H7 (cell line): ENCODE data around the gene MKRN2OS. TPM values are rescaled to one million over a fixed set of nuclear protein-coding genes. Genes with fewer than 3 reads are reported as not detected.

Experiments
- DNase-seq: peaks from one replicate; pipeline ENCODE4 v3.0.0; 2012
- H3K27me3 ChIP-seq: 2 replicates; pipeline ENCODE4 v1.6.0; 2011; ENCODE audit warnings: mild to moderate bottlenecking, low read length; ENCODE audit not compliant: control insufficient read depth, insufficient read depth
- H3K36me3 ChIP-seq: replicated peaks from 2 replicates; pipeline ENCODE4 v1.5.1; 2011; ENCODE audit warnings: low read length; ENCODE audit not compliant: control insufficient read depth, insufficient read depth
- H3K4me3 ChIP-seq: 2 replicates; pipeline ENCODE4 v1.5.1; 2011; ENCODE audit warnings: low read depth, mild to moderate bottlenecking, control low read depth, low read length, moderate library complexity; ENCODE audit not compliant: insufficient read depth
- total RNA-seq: library from RNA; depleted of rRNA; stranded (reverse); fragments of >200 nt; shearing (Covaris generic); gene quantifications from 2 replicates; pipeline ENCODE4 v1.2.3, GENCODE V29; 2014; rRNA removed

The MKRN2OS gene, protein sequence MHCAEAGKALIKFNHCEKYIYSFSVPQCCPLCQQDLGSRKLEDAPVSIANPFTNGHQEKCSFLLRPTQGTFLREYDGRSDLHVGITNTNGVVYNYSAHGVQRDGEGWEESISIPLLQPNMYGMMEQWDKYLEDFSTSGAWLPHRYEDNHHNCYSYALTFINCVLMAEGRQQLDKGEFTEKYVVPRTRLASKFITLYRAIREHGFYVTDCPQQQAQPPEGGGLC
- not detected in 2 replicates for total RNA-seq

GRCh38 chr3:12545473-12545791 is at the start of gene MKRN2OS:
Gene MKRN2OS (minus strand): TSS chr3:12545499. CDS start chr3:12545464, 35 bp downstream.
- DNase-seq, result peak; percentile 60
- H3K4me3 ChIP-seq, result no peak within 1 kb of the TSS
- H3K27me3 ChIP-seq, result no peaks in the 10 kb centered on the region
- no peaks in the 10 kb centered on the region for H3K36me3 ChIP-seq

- DNase-seq, result no peak
- no peak overlapping the region for H3K4me3 ChIP-seq
- H3K27me3 ChIP-seq, result no peaks in the 10 kb centered on the region
- peaks cover 32% of the 10 kb centered on the region for H3K36me3 ChIP-seq
Observed at GRCh38 chr3:12593473-12593872, 48.2 kb upstream of the MKRN2OS start.

- no peak overlapping the region for H3K4me3 ChIP-seq
- H3K27me3 ChIP-seq, result no peaks in the 10 kb centered on the region
- peaks cover 30% of the 10 kb centered on the region for H3K36me3 ChIP-seq
- DNase-seq, result no peak
Observed at GRCh38 chr3:12591997-12592715, 46.9 kb upstream of the MKRN2OS start.

GRCh38 chr3:12591456-12591855 is 46.2 kb upstream of the MKRN2OS start:
- no peaks in the 10 kb centered on the region for H3K27me3 ChIP-seq
- no peak for DNase-seq
- H3K4me3 ChIP-seq, result no peak overlapping the region
- peaks cover 30% of the 10 kb centered on the region for H3K36me3 ChIP-seq

DNA sequence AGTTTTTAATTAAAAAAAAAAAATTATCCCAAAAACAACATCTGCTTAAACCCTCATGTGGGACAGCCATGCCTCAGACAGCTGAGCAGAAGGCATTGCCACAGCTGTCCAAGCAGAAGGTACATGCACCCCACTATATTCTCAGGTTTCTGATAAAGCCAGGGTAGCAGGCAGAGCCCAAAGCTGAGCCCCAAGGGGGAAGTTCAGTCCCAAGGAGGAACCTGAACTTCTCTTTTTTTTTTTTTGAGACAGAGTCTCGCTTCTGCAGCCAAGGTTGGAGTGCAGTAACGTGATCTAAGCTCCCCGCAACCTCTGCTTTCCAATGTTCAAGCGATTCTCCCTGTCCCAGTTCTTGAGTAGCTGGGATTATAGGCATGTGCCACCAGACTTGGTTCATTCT is 44.8 kb upstream of the MKRN2OS start:
- no peak for DNase-seq
- Histone ChIP-seq H3K27me3 (no peaks in the 10 kb centered on the region), H3K36me3 (peaks cover 39% of the 10 kb centered on the region), H3K4me3 (no peak overlapping the region)

DNA sequence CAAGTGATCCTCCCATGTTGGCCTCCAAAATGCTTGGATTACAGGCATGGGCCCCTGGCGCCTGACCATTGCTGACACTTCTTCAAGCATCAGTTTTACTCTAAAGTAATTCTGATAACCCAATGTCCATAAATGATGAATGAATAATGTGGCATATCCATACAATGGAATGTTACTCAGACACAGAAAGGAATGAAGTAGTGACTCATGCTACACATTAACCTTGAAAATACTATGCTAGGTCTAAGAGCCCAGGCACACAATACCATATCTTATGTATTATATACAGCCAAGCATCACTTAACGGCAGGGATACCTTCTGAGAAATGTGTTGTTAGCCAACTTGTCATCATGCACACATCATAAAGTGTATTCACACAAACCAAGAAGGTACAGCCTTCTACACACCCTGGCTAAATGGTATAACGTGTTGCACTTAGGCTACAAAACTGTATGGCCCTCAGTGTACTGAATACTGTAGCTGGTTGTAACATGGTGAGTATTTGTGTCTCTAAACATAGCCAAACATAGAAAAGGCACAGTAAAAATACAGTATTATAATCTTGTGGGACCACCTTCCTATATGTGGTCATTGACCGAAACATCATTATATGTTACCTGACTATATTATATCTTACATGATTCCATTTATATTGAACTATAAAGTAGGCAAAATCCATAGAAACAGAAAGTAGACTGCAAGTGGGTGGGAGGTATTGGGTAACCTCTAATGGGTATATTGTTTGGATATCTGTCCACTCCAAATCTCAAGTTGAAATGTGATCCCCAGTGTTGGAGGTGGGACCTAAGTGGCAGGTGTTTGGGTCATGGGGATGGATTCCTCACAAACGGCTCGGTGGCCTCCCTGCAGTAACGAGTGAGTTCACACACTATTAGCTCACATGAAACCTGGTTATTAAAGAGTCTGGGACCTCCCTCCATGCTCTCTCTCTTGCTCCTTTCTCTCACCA is 43.0 kb upstream of the MKRN2OS start:
- Histone ChIP-seq H3K4me3 (no peak overlapping the region), H3K27me3 (no peaks in the 10 kb centered on the region), H3K36me3 (peaks cover 46% of the 10 kb centered on the region)
- DNase-seq, result no peak

DNA sequence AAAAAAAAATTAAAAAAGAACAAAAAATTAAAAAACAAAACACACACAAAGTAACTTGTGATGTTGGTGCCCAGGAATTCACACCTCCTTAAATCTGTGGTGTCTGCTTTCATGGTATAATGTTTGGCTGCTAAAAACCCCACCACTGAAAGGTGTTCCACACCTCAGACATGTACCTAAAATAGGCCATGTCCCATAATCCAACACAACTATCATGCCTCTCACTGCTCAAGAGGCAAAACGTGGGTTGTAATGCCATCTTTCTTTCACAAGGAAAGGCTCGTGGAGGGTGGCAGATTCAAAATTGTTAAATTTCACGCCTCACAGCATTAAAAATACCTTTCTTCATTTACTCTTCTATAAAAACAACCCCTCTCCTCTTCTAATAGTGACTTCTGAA is 41.1 kb upstream of the MKRN2OS start:
- no peak for DNase-seq
- H3K36me3 ChIP-seq, result peaks cover 60% of the 10 kb centered on the region
- no peak overlapping the region for H3K4me3 ChIP-seq
- H3K27me3 ChIP-seq, result no peaks in the 10 kb centered on the region

- H3K36me3 ChIP-seq, result peaks cover 57% of the 10 kb centered on the region
Observed at GRCh38 chr3:12585970-12586369, 40.7 kb upstream of the MKRN2OS start.

DNA sequence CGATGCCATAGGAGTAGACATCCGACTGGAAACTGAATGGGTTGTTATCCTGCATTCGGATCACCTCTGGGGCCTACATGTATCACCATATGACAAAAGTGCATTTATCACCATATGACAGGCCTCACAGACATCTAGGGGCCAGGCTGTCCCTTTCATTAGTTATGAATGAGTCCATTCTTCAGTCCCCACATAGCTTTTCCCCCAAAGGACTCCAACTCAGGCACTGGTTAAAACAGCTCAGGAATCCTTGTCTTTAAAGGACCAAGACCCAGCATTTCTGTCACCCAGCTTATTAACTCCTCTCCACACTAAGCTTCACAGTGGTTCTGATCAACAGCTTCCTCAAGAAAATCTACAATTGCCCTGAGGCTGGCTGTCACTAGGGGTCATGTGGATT is 39.9 kb upstream of the MKRN2OS start:
- Histone ChIP-seq H3K4me3 (no peak overlapping the region), H3K36me3 (peaks cover 53% of the 10 kb centered on the region)

More at GRCh38 chr3:12585970-12586369, 40.7 kb upstream of the MKRN2OS start:
- Histone ChIP-seq H3K4me3 (no peak overlapping the region), H3K27me3 (no peaks in the 10 kb centered on the region)
- DNase-seq, result no peak

GRCh38 chr3:12584083-12584482 is 38.8 kb upstream of the MKRN2OS start:
- DNase-seq, result no peak
- no peak overlapping the region for H3K4me3 ChIP-seq
- no peaks in the 10 kb centered on the region for H3K27me3 ChIP-seq
- peaks cover 50% of the 10 kb centered on the region for H3K36me3 ChIP-seq

More for the DNA sequence above, 39.9 kb upstream of the MKRN2OS start:
- H3K27me3 ChIP-seq, result no peaks in the 10 kb centered on the region
- DNase-seq, result no peak

DNA sequence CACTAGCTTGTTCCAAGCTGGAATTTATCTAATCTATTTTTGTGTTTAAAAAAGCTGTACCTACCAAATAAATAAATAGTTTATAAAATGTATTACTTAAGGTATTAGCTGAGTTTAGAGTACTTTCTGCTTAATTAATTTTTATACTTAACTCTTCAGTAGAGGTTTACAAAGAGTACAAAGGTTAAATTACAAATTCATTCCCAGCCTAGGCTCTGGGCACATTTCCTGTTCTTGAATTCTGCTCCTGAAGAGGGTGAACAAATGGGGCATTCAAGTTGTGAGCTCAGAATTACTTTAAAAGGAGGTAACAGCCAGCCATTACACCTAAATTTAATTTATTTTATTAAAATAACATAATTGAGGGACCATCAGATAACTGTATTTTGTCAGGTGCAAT is 38.0 kb upstream of the MKRN2OS start:
- Histone ChIP-seq H3K36me3 (peaks cover 44% of the 10 kb centered on the region), H3K4me3 (no peak overlapping the region), H3K27me3 (no peaks in the 10 kb centered on the region)
- no peak for DNase-seq

GRCh38 chr3:12582730-12583129 is 37.4 kb upstream of the MKRN2OS start:
- DNase-seq, result no peak
- Histone ChIP-seq H3K4me3 (no peak overlapping the region), H3K36me3 (peaks cover 44% of the 10 kb centered on the region), H3K27me3 (no peaks in the 10 kb centered on the region)

DNA sequence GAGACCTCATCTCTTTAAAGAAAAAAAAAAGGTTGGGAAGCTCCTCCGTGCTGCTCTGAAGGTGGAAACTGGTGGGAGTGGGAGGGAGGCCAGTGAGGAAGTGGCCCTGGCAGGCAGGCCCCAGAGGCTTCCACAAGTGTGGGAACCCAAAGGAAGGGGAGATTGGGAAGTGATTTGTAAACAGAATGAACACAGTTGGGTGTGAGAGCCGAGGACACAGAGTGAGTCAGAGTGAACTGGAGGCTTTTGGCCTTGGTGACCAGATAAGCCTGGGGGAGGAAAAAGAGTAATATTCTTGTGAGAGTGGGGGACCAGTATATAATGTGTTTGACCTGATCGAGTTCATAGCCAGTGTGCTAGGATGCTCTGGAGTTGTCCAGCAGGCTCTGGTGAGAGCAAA is 34.6 kb upstream of the MKRN2OS start:
- Histone ChIP-seq H3K4me3 (no peak overlapping the region), H3K27me3 (no peaks in the 10 kb centered on the region), H3K36me3 (peaks cover 39% of the 10 kb centered on the region)
- no peak for DNase-seq

GRCh38 chr3:12579456-12579855 is 34.2 kb upstream of the MKRN2OS start:
- no peaks in the 10 kb centered on the region for H3K27me3 ChIP-seq
- DNase-seq, result no peak
- H3K4me3 ChIP-seq, result no peak overlapping the region
- peaks cover 39% of the 10 kb centered on the region for H3K36me3 ChIP-seq
